Posterior cingulate gyrus (tissue), 11 donors: ENCODE results near the gene ATP6V0E1.
"Not testable (repeated sequence)": the region's sequence is repeated elsewhere in the genome, so short reads cannot be mapped to it uniquely, and the experiment has no call there.

Experiments
- DNase-seq, 10 donors: peaks; one replicate each; pipeline versions ENCODE4 v3.0.0 to v3.0.0-alpha.2; 2020 to 2021; ENCODE audit warnings: mixed read lengths in 3 of 10
- intact Hi-C: fragments of 100-400 bp; cut with DNase I; formaldehyde crosslinking; loops from one replicate; pipeline ENCODE4 v1.15.1; 2023

The ATP6V0E1 gene

GRCh38 chr5:173055983-173056782, 72.6 kb downstream of the ATP6V0E1 start, which contains the start of gene CREBRF:
Gene CREBRF (plus strand): TSS chr5:173056352. CDS start chr5:173080776, 24,424 bp downstream.
- intact Hi-C loops, result loop anchor here (2.0 to 5.0 kb wide), 3 partner anchors 34 to 89 kb away; partner anchors contain the start of genes ATP6V0E1 and BNIP1
- peak; percentile 94 to 100 (median 96) for DNase-seq

DNA sequence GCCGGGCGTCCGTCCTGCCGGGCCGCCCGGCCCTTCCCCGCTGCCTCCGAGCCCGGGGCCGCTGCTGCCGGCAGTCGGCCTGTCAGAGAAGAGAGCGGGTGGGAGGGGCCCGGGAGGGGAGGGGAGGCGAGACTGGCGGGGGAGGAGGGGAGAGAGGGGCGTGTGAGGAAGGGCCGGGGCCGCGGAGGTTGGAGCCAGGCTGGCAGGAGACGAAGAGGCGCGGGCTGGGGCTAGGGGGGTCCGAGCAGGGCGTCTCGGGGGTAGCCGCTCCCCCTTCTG, 73.2 kb downstream of the ATP6V0E1 start:
- DNase-seq, result no peak
- intact Hi-C loops, result loop anchor here (2.0 to 5.0 kb wide), 3 partner anchors 34 to 88 kb away; partner anchors contain the start of genes ATP6V0E1 and BNIP1

DNA sequence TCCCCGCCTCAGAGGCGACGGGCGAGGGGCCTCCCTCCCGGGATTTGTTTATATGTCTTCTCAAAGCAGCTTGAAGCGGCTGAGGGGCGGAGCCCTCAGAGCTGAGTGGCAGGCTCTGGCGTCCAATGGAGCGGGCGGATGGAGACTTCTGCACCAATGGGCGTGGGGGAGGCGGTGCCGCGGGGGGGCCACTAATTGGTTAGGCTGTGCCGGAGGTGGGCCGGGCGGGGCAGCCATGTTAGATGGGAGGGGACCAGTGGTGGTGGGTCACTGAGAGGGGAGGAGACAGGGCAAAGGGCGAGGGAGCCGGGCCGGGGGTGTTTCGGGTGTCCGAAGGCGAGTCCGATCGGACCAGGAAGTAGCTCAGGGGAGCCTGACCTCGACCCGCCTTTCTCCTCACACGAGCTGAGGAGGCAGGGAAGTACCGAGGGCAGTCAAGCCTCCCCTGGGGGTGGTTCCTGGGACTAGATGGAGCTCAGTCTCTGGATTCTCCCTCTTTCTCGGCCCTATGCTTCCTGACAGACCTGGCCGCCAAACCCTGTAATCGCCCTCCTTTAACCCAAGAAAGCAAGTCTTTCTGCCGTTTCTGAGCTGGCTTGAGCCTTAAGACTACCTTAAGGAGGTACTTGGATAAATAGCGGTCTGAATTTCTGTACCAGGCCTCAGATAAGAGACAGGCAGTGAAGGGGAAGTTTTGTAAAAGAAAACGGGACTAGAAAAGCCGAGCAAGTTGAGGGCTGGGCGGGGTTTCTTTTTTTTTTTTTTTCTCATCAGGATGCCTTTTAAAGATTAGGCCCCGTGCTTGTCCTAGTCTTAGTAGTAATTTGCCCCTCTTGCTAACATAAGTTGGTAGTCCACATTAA, 73.7 kb downstream of the ATP6V0E1 start:
- intact Hi-C loops, result loop anchor here (2.0 to 5.0 kb wide), 3 partner anchors 35 to 88 kb away; partner anchors contain the start of genes ATP6V0E1 and BNIP1

DNA sequence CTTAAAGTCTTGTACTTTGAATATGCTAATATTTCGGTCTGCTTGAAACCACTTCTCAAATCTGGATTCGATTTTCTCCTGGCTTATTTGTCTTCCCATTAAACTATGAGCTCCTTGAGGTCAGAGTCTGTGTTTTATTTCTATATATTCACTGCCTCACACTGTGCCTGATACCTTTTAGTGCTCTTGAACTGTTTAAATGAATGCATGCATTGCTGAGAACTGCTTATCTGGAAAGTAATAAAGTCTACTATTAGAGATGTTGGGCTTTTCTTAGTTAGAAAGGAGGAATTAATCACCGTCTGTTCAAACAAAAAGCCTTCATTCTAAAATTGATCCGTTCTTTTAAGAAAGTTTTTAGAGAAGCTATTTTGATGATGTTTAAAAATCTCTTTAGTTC, 78.6 kb downstream of the ATP6V0E1 start:
- no peak for DNase-seq
- intact Hi-C loops, result no loop called here

More for the DNA sequence above, 73.7 kb downstream of the ATP6V0E1 start:
- DNase-seq, result peak; percentile 96 to 100 (median 98)

GRCh38 chr5:173065155-173065554, 81.6 kb downstream of the ATP6V0E1 start:
- DNase-seq, result no peak
- intact Hi-C loops, result no loop called here

- no peak for DNase-seq
- intact Hi-C loops, result no loop called here
Observed at GRCh38 chr5:173069671-173070070, 86.1 kb downstream of the ATP6V0E1 start.

DNA sequence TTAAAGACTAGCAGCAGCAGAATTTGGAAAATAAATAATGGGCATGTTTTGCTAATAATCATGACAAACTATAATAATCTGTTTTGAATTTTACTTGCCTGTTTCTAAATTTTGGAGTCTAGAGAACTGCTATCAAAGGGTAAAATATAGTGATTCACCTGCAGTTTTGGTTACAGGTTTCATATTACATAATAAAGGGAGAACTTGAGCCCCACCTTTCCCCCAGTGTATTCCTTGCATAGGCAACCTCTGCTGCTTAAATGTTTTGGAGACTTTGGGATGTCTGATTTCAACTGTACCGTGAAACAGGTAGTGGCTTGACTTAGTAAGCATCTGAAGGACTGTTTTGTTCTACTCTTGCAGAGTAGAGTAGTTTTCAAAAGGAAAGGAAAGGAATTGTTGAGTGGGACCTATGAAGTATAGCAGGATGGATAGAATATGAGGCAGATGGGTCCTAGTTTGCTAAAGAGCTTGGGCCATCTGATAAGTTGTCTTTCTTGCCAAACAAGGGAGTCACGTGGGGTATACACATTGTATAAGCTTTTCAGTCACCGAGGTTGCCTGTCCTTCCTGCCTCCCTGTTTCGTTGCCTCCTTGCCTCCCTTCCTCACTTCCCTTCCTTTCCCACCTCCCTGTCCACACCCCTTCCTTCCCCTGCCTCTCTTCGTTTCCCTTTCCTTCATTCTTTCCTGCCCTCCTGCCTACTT, 91.7 kb downstream of the ATP6V0E1 start:
- intact Hi-C loops, result no loop called here
- DNase-seq, result no peak

DNA sequence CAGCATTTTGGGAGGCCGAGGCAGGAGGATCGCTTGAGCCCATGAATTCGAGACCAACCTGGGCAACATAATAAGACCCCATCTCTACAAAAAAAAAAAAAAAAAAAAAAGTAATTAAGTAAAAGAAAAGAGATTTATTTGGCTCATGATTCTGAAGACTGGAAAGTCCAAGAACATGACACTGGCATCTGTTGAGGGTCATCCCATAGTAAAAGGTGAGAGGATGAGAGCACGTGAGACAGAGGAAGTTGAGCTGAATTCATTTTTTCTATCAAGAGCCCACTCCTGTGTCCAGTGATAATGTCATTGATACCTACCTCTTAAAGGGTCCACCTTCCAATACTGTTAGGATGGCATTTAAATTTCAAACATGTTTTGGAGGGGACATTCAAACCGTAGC, 92.4 kb downstream of the ATP6V0E1 start:
- intact Hi-C loops, result no loop called here
- DNase-seq, result no peak

GRCh38 chr5:173076471-173076870, 92.9 kb downstream of the ATP6V0E1 start:
- DNase-seq, intact Hi-C loops: not testable (repeated sequence)

GRCh38 chr5:173078878-173079277, 95.3 kb downstream of the ATP6V0E1 start:
- intact Hi-C loops, result no loop called here
- no peak for DNase-seq
